HG03066 (cell line): ENCODE results near the gene SEC14L5.

Experiments used
- ATAC-seq: cut with Tn5 transposase; IDR thresholded peaks from one replicate; pipeline ENCODE4 v1.9.1; 2021; ENCODE audit warnings: low read depth; ENCODE audit not compliant: unreplicated experiment

The SEC14L5 gene

DNA sequence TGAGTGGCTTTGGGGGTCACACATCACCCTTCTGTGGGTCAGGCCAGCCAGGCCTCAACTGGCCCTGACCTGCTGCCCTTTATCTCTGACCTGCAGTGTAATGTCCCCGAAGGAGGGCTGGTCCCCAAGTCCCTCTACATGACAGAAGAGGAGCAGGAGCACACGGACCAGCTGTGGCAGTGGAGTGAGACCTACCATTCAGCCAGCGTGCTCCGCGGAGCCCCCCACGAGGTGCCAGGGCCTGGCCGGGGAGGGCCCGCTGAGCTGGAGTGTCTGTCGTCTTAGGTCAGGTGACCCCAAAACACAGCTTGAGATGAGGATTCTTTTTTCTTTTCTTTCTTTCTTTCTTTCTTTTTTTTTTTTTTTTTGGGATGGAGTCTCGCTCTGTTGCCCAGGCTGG lies 49.1 kb downstream of the SEC14L5 start:
- no peak for ATAC-seq

DNA sequence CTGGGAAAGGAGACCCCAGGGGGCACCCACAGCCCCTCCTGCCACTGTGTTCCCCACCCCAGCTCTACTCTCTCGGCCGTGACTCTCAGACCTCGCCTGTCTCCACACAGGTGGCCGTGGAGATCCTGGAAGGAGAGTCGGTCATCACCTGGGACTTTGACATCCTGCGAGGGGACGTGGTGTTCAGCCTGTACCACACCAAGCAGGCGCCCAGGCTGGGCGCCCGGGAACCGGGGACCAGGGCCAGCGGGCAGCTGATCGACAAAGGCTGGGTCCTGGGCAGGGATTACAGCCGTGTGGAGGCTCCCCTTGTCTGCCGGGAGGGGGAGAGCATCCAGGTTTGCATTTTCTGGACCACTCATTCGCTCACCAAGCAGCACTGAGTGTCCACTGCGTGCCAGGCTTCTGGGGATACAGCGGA lies 50.2 kb downstream of the SEC14L5 start:
- no peak for ATAC-seq

DNA sequence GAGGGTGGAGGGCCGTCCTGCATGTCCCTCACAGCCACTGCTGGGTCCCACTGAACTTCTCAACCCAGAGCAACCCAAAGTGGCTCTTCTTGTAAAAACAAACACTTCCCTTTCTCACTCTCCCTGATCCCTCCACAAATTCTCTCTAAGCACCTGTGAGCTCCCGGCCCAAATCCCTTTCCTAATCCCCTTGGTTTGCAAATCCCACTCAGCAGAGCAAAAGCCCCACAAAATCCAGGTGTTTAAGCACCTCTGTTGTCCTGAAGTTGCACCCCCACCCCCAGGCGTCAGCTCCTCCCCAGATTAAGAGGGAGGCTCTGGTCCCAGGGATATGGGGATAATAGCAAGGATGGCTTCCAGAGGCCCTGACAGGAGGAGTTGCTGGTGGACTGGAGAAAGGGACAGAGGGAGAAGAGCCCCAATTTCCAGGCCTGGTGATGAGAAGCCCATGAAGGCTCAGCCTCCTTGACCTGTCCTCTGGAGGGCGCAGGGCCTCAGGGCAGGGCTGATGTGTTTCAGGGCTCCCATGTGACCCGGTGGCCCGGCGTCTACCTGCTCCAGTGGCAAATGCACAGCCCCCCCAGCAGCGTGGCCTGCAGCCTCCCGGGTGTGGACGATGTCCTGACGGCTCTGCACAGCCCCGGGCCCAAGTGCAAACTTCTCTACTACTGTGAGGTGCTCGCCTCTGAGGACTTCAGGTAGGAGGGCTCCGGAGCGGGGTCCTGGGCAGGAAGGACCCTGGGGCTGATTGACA lies 52.6 kb downstream of the SEC14L5 start:
- ATAC-seq, result no peak

DNA sequence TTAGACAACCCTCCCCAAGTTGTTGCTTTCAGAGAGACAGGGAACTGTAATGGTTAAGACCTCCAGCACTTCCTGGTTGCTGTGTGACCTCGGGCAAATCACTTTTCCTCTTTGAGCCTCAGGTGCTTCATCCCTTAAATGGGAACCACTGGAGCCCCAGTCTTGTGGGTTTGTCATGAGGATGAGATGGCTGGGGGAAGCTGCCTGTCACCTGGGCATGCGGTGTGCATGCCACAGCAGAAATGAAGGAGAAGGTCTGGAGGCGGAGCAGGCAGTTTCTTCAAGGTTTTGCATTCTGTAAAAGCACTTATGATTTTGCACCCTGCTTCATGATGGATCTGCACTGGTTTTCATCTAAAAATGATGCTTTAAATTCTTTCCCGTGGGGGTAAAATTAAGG lies 53.5 kb downstream of the SEC14L5 start:
- no peak for ATAC-seq

DNA sequence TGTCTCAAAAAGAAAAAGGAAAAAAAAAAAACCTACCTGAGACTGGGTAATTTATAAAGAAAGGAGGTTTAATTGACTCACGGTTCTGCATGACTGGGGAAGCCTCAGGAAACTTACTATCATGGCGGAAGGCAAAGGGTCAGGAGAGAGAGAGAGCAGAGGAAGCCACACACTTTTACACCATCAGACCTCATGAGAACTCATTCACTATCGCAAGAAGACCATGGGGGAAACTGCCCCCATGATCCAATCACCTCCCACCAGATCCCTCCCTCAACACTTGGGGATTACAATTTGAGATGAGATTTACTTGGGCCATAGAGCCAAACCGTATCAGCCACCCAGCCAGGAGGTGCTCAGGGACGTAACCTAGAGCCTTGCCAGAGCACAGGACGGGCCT lies 54.8 kb downstream of the SEC14L5 start:
- no peak for ATAC-seq

DNA sequence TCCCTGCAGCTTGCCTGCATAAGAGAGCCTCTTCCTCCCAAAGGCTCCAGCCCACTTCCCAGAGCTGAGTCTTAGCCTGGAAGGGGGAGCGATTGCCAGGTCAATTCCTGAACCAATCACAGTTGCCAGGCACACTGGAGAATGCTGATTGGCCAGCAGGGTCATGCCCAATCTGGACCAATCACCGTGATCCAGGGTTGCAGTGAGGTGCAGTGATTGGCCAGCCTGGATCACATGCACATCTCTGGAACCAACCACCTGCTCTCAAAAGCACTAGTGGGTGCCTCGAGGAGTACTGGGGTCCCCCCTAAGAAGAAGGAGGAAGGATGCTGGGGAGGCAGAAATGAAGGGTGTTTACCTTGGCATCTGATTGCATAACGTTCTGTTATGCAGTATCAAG lies 57.2 kb downstream of the SEC14L5 start:
- ATAC-seq, result no peak

DNA sequence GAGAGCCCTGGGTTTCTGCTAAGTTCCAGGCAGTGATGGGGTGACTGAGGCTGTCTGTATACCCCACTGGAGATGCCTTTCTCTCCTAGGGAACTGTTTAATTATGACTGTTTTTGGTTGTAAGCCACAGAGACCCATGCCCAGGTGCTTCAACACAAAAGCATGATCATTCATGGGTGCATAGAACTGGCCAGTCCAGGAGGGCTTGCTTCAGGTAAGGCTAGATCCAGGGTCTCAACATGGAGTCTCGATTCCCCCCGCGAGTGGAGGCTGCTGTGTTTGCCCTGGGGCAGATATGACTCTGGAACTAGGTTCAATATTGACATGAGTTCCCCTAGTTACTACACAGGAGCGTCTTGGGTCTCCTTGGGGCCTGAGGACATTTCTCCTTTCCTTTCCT lies 57.8 kb downstream of the SEC14L5 start:
- no peak for ATAC-seq

DNA sequence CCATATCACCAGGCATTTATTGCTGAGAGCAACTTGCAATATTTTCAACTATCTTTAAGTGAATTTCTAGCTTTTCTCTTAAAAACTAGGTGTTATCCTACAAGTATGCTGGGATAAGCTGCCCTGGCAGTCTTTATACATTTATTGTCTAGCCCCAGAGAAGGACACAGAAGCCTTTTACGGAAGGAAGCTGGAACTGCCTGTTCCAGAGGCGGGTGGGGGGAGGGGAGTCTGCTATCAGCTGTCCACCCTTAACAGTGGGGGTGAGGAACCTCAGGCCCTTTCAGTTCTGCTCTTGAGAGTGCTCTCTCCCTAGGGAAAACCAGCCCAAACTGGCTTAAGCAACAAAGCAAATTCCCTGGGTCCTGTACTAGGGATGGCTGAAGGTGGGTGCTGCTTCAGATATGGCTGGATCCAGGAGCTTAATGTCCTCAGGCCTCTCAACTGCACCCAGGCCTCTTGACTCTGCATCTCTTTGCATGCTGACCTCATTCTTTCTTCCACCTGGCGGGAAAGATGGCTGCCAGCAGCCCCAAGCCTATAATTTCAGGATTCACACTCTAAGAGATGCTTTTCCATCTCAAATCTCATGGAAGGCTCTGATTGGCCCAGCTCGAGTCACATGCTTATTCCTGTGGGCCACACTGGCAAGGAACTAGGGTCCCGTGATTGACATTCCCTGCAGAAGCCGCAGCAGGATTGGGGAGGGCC lies 59.0 kb downstream of the SEC14L5 start:
- no peak for ATAC-seq

DNA sequence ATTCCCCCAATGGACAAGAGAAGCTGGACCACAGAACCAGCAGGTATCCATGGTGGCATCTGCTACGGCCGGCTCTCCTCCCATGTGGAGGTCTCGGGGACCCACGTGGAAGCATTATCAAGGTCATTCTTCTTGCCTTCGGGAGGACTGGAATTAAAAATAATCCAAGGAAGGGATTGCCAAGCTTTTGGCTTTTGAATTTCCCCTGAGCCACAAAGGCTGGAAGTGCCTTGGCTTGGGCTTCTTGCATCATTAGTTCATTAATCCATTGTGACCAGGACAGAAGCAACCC lies 59.5 kb downstream of the SEC14L5 start:
- no peak for ATAC-seq

DNA sequence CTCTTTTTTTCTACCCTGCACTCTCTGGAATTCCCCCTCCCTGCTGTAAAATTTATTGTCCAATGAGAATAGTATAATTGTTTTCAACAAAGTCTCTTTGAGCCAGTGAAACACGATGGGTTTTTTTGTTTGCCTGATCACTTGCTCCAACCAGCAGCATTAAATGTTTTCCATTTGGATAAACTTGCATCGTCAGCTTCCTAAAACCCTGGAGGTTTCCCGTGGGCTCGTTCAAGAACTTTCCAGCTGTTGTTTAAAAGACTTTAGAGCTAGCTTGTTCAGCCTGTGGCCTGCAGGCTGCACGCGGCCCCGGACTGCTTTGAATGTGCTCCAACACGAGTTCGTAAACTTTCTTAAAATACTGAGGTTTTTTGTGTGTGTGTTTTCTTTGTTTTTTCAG lies 60.7 kb downstream of the SEC14L5 start:
- no peak for ATAC-seq

DNA sequence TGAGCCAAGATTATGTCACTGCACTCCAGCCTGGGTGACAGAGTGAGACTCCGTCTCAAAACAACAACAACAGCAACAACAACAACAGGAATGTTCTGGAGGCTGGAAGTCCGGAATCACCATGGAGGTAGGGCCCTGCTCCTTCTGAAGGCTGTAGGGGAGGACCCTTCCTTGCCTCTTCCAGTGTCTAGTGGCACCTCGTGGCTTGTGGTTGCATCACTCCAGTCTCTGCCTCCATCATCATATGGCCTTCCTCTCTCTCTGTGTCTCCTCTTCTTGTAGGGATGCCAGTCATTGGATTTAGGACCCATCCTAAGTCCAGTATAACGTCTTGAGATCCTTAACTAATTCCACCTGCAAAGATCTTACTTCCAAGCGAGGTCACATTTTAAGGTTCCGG lies 61.6 kb downstream of the SEC14L5 start:
- no peak for ATAC-seq

DNA sequence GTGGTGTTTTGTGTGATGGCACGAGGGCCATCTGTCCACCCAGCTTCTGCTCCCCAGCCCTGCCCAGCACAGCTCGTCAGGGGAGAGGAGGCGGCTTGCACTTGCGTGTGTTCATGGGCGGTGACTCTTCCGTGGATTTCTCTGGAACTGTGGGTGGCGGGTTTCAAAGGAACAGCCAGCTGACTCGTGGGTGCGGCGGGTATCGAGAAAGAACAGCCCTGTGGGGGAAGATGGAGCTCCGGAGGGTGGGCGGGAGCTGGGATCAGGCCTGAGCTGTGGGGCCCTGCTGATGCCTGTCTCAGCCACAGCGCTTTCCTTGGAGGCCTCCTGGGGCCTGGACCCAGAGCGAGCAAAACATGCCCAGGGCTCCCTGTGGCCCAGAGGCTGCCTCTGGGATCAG lies 62.4 kb downstream of the SEC14L5 start:
- no peak for ATAC-seq

DNA sequence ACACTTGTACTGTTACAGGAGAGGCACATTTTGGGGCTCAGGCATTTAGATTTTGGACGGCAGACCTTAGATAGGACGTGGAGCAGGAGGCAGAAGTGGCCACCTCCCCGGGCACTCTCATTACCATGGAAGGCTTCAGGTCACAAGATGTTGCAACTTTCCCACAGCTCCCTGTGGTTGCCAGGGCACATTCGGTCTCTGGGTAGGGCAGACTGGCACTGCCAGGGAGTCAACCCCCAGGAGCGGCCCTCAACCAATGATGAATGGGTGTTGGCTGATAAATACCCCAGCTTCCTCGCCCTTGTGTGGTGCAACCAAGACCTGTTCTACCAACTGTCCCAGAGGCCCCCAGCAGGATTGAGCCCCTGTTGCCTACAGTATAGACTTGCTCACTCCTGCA lies 64.4 kb downstream of the SEC14L5 start:
- no peak for ATAC-seq

DNA sequence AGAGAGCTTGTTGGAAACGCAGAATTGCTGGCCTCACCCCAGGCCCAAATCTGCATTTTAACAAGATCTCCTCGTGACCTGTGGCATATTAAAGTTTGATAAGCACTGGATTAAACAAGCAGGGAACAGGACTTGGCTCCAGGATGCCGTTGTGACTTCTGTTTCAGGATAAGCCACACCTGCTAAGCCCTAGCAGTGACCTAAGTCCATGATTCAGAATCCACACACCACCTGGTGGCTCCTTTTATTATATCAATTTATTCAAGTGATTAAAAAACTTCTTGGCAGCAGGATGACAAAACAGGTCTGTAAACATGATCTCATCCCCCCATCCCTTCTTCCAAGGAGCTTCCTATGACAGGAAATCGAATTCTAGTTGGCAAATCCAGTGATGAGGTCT lies 66.5 kb downstream of the SEC14L5 start:
- ATAC-seq, result no peak

DNA sequence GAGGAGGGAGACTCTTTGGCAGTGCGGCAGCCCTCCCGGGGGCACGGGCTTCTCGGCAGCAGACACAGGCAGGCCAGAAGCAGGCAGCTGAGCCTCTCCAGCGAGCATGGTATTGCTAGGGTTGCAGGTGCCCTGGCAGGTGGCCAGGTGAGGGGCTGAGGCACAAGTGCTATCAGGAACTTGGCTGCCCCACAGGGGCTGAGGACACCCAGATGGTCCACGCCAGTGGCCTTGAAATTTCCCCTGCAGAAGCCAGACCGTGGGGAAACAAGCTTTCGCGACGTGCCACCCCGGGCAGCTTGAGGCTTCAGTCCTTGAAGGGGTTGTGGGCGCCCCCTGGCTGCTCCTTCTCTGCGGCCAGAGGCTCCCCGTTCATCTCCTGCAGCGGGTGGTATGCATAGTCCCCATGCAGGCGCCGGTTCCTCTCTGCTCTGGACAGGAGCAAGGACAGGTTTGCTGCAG lies 67.1 kb downstream of the SEC14L5 start:
- no peak for ATAC-seq

DNA sequence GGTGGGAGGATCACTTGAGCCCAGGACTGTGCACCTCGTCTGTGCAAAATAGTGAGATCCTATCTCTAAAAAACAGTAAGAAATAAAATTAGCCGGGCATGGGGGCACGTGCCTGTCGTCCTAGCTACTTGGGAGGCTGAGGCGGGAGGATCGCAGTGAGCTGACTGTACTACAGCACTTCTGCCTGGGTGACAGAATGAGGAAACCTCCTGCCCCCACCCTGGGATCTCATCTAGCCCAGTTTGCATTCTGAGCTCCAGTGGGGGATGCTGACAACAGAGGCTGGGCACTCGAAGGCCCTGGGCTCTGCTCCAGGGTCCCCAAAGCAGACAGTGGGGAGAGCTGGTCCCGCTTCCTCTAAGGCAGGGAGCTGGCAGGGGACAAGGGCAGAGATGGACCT lies 68.5 kb downstream of the SEC14L5 start:
- no peak for ATAC-seq

DNA sequence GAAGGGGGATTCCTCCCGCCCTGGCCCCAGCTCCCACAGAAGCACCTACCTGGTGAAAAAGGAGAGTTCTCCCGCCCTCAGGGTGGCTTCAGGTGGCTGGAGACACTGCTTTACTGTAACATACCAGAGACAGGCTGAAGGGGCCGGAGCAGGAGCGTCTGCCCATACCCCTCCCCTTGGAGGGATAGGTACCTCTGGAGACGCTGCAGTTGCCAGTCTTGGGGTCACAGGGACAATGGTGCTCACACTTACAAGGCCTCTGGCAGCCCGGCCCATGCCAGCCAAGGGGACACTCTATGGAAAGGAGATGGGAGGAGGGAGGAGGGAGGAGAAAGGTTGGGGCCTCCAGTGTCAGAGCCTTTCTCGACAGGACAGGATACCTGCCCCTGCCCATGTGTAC lies 69.0 kb downstream of the SEC14L5 start:
- no peak for ATAC-seq

DNA sequence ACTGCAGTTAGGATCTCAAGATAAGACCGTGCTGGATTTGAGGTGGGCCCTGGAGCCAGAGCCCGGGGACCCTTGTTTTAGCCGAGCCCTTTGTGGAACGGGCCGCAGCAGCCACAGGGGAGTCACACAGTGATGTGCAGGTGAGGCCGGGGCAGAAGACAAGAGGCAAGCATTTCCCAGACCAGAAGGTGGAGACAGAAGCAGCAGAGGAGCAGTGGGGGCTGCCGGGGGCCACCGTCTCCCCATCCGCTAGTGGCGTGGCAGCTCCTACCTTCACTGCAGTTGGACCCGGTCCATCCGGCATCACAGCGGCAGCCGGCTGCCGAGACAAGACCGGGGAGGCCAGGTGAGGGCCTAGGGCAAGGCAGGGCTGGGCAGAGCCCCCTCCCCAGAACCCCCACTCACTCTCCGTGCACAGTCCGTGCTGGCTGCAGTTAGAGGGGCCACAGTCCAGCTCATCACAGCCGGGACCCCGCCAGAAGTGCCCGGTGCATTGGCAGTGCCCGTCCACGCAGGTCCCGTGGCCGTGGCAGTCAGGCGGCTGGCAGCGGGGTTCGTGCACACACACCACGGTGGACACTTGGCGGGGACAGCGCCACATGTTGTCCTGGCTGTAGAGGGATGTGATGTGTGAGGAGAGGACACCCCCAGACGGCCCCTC lies 69.6 kb downstream of the SEC14L5 start:
- no peak for ATAC-seq

DNA sequence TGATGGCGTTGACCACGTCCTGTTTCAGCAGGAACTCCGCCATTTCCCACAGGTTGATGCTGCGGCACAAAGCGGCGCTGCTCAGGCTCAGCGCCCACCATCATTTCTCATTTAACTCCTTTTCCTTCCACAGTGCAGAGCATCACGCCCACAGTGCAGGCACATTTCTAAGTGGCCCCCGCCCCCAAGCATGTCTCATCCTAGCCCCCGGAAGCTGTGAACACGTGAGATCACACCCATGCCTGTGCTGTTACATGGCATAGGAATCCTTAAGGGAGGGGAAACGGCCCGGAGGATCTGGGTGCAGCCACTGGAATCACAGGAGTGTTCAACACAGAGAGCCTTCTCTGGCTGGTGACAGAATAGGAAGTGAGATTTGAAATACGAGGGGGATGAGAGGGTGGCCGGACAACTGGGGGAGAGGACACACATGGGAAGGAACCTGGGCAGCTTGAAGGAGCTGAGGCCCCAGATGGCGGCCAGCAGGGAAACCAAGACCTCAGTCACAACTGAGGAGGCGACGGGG lies 70.9 kb downstream of the SEC14L5 start:
- no peak for ATAC-seq

DNA sequence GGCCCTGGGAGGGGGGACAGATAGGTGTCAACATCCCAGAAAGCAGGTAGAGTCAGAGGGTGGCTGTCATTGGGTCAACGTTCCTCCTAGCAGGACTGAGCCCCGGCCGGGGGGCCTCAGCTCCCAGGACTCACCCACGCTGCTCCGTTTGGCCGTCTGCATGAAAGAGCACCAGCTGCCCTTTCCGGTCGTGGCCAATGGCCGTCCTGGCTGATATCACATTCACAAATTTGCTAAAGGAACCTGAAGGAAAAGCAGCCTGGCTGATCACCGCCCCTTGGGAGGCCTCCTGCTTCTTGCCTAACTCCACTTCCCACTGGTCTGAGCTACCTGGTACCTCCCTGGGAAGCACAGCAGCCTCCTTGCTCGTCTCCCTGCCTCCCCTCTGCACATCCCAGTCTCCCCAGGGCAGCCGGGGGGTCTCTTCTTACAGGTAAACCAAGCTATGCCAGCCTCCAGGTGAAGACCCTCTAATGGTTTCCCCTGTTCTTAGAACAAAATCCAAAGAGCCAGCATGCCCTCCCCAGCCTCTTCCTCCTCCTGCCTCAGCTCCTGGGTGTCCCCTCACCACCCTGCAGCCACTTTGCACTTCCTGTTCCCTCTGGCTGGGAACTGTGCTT lies 72.2 kb downstream of the SEC14L5 start:
- ATAC-seq, result no peak

DNA sequence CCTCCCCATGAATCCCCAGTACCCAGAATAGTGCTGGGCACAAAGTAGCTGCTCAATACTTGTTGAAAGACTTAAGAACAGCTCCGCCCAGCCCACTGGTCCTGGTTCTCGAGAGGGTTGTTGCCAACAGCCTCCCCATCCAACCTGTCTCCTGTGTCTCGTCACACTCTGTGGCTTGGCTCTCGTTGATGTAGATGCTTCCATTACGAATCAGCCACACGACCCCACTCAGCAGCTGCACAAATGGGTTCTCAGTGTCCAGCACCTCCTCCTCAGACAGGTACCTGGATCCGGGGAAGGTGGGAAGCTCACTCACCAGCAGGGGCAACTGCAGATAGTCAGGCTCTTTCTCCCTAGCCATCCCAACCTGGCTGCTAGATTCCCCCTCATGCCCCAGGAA lies 73.5 kb downstream of the SEC14L5 start:
- no peak for ATAC-seq
